Measurements from ENCODE around the gene NUDT3.
"Not testable (repeated sequence)": the region's sequence is repeated elsewhere in the genome, so short reads cannot be mapped to it uniquely, and the experiment has no call there.

NUDT3 gene

GRCh38 chr6:34295721-34296120 lies 96.7 kb downstream of the NUDT3 start:
- in situ Hi-C loops (cut with MboI; ENCODE audit: low sequenced_read_pairs): no loop called here

GRCh38 chr6:34292954-34293353 lies 99.5 kb downstream of the NUDT3 start:
- in situ Hi-C loops (cut with MboI; ENCODE audit: low sequenced_read_pairs): no loop called here

GRCh38 chr6:34289137-34289536 lies 103.3 kb downstream of the NUDT3 start:
- in situ Hi-C loops (cut with MboI; ENCODE audit: low sequenced_read_pairs): no loop called here

- in situ Hi-C loops (cut with MboI; ENCODE audit: low sequenced_read_pairs): no loop called here
Observed at GRCh38 chr6:34288581-34288980, 103.9 kb downstream of the NUDT3 start.

- in situ Hi-C loops (cut with MboI; ENCODE audit: low sequenced_read_pairs): no loop called here
Observed at GRCh38 chr6:34285448-34286164, 106.9 kb downstream of the NUDT3 start.

- in situ Hi-C loops (cut with MboI; ENCODE audit: low sequenced_read_pairs): no loop called here
Observed at GRCh38 chr6:34284563-34285447, 107.7 kb downstream of the NUDT3 start.

- in situ Hi-C loops (cut with MboI; ENCODE audit: low sequenced_read_pairs): no loop called here
Observed at GRCh38 chr6:34281702-34282334, 110.7 kb downstream of the NUDT3 start.

- in situ Hi-C loops (cut with MboI; ENCODE audit: low sequenced_read_pairs): no loop called here
Observed at GRCh38 chr6:34280216-34280615, 112.3 kb downstream of the NUDT3 start.

GRCh38 chr6:34278833-34279232 lies 113.6 kb downstream of the NUDT3 start:
- in situ Hi-C loops (cut with MboI; ENCODE audit: low sequenced_read_pairs): no loop called here

GRCh38 chr6:34277763-34278112 lies 114.7 kb downstream of the NUDT3 start:
- in situ Hi-C loops (cut with MboI; ENCODE audit: low sequenced_read_pairs): no loop called here

GRCh38 chr6:34276881-34277762 lies 115.3 kb downstream of the NUDT3 start:
- in situ Hi-C loops (cut with MboI; ENCODE audit: low sequenced_read_pairs): no loop called here

GRCh38 chr6:34276191-34276590 lies 116.3 kb downstream of the NUDT3 start:
- in situ Hi-C loops (cut with MboI; ENCODE audit: low sequenced_read_pairs): no loop called here

- in situ Hi-C loops (cut with MboI; ENCODE audit: low sequenced_read_pairs): no loop called here
Observed at GRCh38 chr6:34275128-34275804, 117.2 kb downstream of the NUDT3 start.

GRCh38 chr6:34274129-34274528 lies 118.3 kb downstream of the NUDT3 start:
- in situ Hi-C loops (cut with MboI; ENCODE audit: low sequenced_read_pairs): no loop called here

GRCh38 chr6:34273242-34273805 lies 119.1 kb downstream of the NUDT3 start:
- in situ Hi-C loops (cut with MboI; ENCODE audit: low sequenced_read_pairs): no loop called here

- in situ Hi-C loops (cut with MboI; ENCODE audit: low sequenced_read_pairs): no loop called here
Observed at GRCh38 chr6:34272013-34272926, 120.2 kb downstream of the NUDT3 start.

GRCh38 chr6:34269658-34270341 lies 122.7 kb downstream of the NUDT3 start:
- in situ Hi-C loops (cut with MboI; ENCODE audit: low sequenced_read_pairs): not testable (repeated sequence)

GRCh38 chr6:34269132-34269531 lies 123.3 kb downstream of the NUDT3 start:
- in situ Hi-C loops (cut with MboI; ENCODE audit: low sequenced_read_pairs): not testable (repeated sequence)

All from HL-60/S4 (cell line).